Measurements from ENCODE around the gene UBE2D2. TPM values are rescaled to one million over a fixed set of nuclear protein-coding genes. Genes with fewer than 3 reads are reported as not detected.

UBE2D2 gene
- total RNA-seq, 6 experiments from 2014 or later, result 38.3 to 68.3 (median 53.1) TPM

DNA sequence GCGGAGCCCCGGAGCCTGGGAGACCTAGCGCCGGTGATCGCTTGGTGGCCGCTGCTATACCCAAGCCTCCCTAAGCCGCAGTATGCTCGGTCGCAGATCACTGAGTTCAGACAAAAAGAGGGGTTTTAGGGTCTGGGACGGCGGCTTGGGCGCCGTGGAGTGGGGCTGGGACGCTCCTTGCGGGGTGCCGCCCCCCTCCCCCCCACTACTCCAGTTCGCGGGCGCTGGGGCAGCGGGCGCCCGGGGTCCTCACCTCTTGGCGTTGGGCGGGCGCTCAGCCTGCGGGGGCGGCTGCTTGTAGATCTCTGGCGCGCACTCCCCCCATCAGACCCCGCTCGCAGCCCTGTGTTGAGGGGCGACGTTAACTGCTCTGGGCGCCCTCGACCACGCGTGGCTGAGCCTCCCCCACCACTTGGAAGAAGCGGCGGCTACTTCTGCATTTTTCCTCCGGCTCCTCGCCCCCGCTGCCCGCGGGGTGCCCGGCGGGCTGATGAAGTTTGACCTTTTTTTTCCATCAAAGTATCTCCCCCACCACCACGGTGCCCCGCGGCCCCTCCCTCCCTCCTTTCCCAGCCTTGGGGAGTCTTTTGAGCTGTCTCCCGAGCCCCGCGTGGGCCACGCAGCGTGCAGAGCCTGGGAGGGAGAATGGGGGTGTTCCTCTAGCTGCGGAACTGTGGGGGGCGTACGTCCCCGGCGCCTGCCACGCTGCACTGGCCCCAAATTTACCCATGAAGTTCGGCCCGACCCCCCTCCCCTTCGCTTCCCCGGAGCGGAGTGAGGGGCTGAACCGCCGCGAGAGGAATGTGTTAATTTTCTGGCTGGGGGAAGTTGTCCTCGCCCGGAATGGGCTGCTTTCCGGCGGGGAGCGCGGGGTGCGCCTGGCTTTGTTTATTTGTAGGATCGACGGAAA is 88.2 kb downstream of the UBE2D2 start:
- Histone ChIP-seq H3K4me1 (peaks cover 0 to 52% (median 29%) of the 10 kb centered on the region in 4 donors), H3K27ac (peak overlapping the region; percentile 59 to 93 (median 89)), H3K36me3 (no peaks in the 10 kb centered on the region), H3K4me3 (peak overlapping the region; percentile 90 to 98 (median 98)), H3K9me3 (no peaks in the 10 kb centered on the region), H3K27me3 (no peaks in the 10 kb centered on the region)
- intact Hi-C loops (cut with DNase I), result no loop called here
- DNase-seq, result peak in 2 of 3 donors; percentile 60 to 61
- peak in 3 of 4 donors; percentile 0 to 2 (median 2) for ATAC-seq
- under 1% methylated on average over 33 of the region's 77 CpGs for whole genome bisulfite sequencing (ENCODE audit: insufficient coverage, low coverage, low lambda C conversion rate, missing lambda C conversion rate)
- TF ChIP-seq, protein P1, sequence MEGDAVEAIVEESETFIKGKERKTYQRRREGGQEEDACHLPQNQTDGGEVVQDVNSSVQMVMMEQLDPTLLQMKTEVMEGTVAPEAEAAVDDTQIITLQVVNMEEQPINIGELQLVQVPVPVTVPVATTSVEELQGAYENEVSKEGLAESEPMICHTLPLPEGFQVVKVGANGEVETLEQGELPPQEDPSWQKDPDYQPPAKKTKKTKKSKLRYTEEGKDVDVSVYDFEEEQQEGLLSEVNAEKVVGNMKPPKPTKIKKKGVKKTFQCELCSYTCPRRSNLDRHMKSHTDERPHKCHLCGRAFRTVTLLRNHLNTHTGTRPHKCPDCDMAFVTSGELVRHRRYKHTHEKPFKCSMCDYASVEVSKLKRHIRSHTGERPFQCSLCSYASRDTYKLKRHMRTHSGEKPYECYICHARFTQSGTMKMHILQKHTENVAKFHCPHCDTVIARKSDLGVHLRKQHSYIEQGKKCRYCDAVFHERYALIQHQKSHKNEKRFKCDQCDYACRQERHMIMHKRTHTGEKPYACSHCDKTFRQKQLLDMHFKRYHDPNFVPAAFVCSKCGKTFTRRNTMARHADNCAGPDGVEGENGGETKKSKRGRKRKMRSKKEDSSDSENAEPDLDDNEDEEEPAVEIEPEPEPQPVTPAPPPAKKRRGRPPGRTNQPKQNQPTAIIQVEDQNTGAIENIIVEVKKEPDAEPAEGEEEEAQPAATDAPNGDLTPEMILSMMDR (IDR thresholded peaks at IDR 0.05), result no peak
- no peak for TF ChIP-seq POLR2A (IDR thresholded peaks at IDR 0.05)

DNA sequence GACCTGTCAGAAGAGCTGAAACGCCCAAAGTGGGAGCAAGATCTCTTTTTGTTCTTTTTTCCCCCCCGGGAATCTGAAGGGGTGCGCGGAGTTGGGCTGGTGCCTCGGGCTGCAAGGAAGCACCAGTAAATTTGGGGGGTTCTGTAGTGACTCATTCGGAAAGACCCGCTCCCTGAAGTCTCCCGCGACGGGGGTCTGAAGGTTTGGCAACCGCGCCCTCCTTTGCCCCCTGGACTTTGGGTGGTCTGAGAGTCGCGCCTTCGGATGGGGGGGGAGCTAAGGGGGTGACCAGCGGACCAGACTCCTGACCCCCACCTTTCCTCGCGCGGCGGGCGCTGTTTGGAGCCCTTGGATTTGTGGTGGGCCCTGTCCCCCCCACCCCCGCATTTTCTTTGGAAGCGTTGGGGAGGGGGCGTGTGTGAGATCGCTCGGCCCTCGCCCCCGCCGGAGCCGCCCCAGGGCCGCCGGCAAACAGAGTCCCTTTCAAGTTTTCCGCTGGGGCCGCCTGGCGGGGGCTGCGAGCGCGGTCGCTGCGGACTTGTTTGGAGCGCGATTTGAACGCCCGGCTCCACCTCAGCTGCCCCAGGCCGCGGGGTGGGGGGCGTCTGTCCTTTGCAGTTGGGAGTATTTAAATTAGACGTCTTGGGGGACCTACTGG is 89.0 kb downstream of the UBE2D2 start:
- TF ChIP-seq POLR2A (IDR thresholded peaks at IDR 0.05), result no peak
- TF ChIP-seq, protein P1 (IDR thresholded peaks at IDR 0.05), result peak; percentile 20 to 28 (median 24)
- Histone ChIP-seq H3K27me3 (no peaks in the 10 kb centered on the region), H3K27ac (peak overlapping the region; percentile 59 to 93 (median 89)), H3K4me1 (peaks cover 0 to 54% (median 30%) of the 10 kb centered on the region in 4 donors), H3K4me3 (peak overlapping the region; percentile 90 to 98 (median 98)), H3K9me3 (no peaks in the 10 kb centered on the region), H3K36me3 (no peaks in the 10 kb centered on the region)
- intact Hi-C loops (cut with DNase I), result no loop called here
- 0% methylated on average over 5 of the region's 48 CpGs for whole genome bisulfite sequencing (ENCODE audit: insufficient coverage, low coverage, low lambda C conversion rate, missing lambda C conversion rate)
- DNase-seq (peak in 2 of 3 donors; percentile 50 to 64), ATAC-seq (no peak)

DNA sequence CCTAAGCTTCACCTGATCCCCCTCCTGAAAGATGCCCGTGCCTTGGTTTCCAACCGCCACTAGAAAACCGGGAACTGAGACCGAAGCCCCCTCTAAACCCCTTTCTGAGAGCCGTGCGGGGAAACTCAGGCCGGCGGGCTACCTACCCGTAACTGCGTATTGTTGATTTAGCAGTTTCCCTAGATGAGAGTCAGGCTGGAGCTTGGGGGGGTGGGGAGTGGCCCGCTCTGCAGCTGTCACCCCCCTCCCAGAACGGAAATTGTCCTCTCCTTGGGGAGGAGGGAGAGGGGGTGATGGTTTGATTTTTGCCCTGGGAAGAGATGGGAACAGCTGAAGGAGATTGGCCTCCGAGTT is 89.5 kb downstream of the UBE2D2 start:
- intact Hi-C loops (cut with DNase I), result no loop called here
- Histone ChIP-seq H3K27me3 (no peaks in the 10 kb centered on the region), H3K9me3 (no peaks in the 10 kb centered on the region), H3K4me3 (peak overlapping the region; percentile 90 to 98 (median 98)), H3K36me3 (no peaks in the 10 kb centered on the region), H3K27ac (peak overlapping the region; percentile 59 to 93 (median 89)), H3K4me1 (peaks cover 0 to 59% (median 31%) of the 10 kb centered on the region in 4 donors)
- TF ChIP-seq, protein P1 (IDR thresholded peaks at IDR 0.05), result no peak
- no peak for TF ChIP-seq POLR2A (IDR thresholded peaks at IDR 0.05)
- 0% methylated on average over 10 of the region's 13 CpGs for WGBS (ENCODE audit: insufficient coverage, low coverage, low lambda C conversion rate, missing lambda C conversion rate)
- DNase-seq, result peak in 2 of 3 donors; percentile 31 to 59
- peak in 1 of 4 donors; percentile 0 for ATAC-seq

DNA sequence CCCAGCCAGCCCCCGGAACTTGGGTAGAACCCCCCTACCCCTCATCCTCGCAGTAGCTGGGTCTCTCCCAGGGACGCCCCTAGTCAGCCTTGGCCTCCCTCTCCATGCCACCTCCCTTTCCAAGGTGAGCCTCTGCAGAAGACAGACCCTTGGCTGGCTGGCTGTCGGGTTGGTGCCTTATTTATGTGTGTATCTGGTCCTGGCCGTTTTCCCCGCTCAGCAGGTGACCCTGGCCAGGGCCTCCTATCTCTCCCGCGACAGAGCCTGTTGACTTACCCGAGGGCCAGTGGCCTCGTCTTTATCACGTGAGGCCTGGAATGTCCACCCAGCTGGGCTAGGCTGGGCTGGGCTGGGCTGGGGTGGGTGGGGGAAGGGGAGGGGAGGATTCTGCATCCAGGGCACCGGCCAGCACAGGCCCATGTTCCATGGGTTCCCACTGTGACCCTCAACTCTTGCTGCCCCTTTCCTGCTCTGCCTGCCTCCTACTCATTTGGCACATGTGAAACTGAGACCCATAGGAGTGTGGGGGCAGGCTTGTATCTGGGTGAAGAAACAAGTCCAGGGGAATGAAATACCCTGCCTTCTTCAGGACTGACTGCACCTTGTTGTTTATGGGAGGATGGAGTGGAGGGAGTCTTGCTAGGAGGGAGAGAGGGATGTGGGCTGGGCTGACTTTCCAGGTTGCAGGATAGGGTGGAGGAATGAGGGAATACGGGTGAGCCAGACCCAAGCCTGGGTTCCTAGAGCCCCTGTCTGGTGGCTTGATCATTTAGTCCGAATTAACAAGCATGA is 90.1 kb downstream of the UBE2D2 start:
- intact Hi-C loops (cut with DNase I), result no loop called here

More for the DNA sequence above, 90.1 kb downstream of the UBE2D2 start:
- Histone ChIP-seq H3K36me3 (no peaks in the 10 kb centered on the region), H3K27ac (peak overlapping the region; percentile 59 to 93 (median 89)), H3K27me3 (no peaks in the 10 kb centered on the region), H3K4me1 (peaks cover 0 to 65% (median 32%) of the 10 kb centered on the region in 4 donors), H3K4me3 (peak overlapping the region; percentile 90 to 98 (median 98)), H3K9me3 (no peaks in the 10 kb centered on the region)
- ATAC-seq (peak; percentile 49 to 70 (median 59)), DNase-seq (peak; percentile 87 to 96 (median 96))
- peak; percentile 68 for TF ChIP-seq POLR2A (IDR thresholded peaks at IDR 0.05)
- TF ChIP-seq, protein P1 (IDR thresholded peaks at IDR 0.05), result no peak
- 7% methylated on average over 8 of the region's 14 CpGs for WGBS (ENCODE audit: insufficient coverage, low coverage, low lambda C conversion rate, missing lambda C conversion rate)
